Measurements from ENCODE around the gene ZNF236. TPM values are rescaled to one million over a fixed set of nuclear protein-coding genes. Genes with fewer than 3 reads are reported as not detected.

The ZNF236 gene
- total and polyA plus RNA-seq, 2 of the 8 experiments (the other 6 are each of a cell fraction or from before 2014, with no cell fraction given): 6.7 to 14.5 TPM

- no peak for TF ChIP-seq GABPA (IDR thresholded peaks at IDR 0.05; ENCODE audit: borderline replicate concordance, insufficient read depth, low read length)
- no peak for TF ChIP-seq KDM4A (IDR thresholded peaks at IDR 0.05; ENCODE audit: low read depth, low read length, severe bottlenecking)
Measured at GRCh38 chr18:76999077-76999476, 176.7 kb downstream of the ZNF236 start (continued).

Measured in H1 (cell line).